HFFc6 (cell line): Measurements from ENCODE around the gene DEF6. TPM values are rescaled to one million over a fixed set of nuclear protein-coding genes. Genes with fewer than 3 reads are reported as not detected.

ENCODE experiments used
- DNase-seq: peaks from one replicate; pipeline ENCODE4 v3.0.0-alpha.2; 2018
- H3K27ac Mint-ChIP-seq: 2 replicates; pipeline ENCODE4 v1.8.0; 2020; ENCODE audit warnings: mild to moderate bottlenecking, mixed read lengths
- H3K27me3 Mint-ChIP-seq: 2 replicates; pipeline ENCODE4 v1.8.0; 2021; ENCODE audit warnings: mild to moderate bottlenecking, moderate library complexity, mixed read lengths; ENCODE audit not compliant: insufficient read depth
- H3K36me3 Mint-ChIP-seq: 2 replicates; pipeline ENCODE4 v1.8.0; 2021; ENCODE audit warnings: low read depth, mixed read lengths
- H3K4me1 Mint-ChIP-seq: 2 replicates; pipeline ENCODE4 v1.8.0; 2020; ENCODE audit warnings: low read depth, mixed read lengths
- H3K4me3 Mint-ChIP-seq: 2 replicates; pipeline ENCODE4 v1.8.0; 2020; ENCODE audit warnings: mild to moderate bottlenecking, moderate library complexity, mixed read lengths
- H3K9me3 Mint-ChIP-seq: 2 replicates; pipeline ENCODE4 v1.8.0; 2020; ENCODE audit warnings: mild to moderate bottlenecking, mixed read lengths
- total RNA-seq, 6 experiments: library from RNA; stranded (reverse); fragmentation: NEBNext Ultra II Directional; extraction: Animal tissue kit (Norgen Biotek cat#: 25700); gene quantifications; 2 replicates in 1 of 6; 3 replicates in 5 of 6; pipeline ENCODE4 v1.2.3, GENCODE V29; 2021
- TF ChIP-seq, protein P1 (sequence below): fragments of 200-600 bp; sonication (generic); IDR thresholded peaks from 2 replicates; pipeline ENCODE4 v1.5.0; 2021; ENCODE audit warnings: antibody characterized with exemption, mild to moderate bottlenecking

Gene DEF6
- total RNA-seq, 6 experiments from 2014 or later = 2.8 to 4.8 (median 3.6) TPM

DNA sequence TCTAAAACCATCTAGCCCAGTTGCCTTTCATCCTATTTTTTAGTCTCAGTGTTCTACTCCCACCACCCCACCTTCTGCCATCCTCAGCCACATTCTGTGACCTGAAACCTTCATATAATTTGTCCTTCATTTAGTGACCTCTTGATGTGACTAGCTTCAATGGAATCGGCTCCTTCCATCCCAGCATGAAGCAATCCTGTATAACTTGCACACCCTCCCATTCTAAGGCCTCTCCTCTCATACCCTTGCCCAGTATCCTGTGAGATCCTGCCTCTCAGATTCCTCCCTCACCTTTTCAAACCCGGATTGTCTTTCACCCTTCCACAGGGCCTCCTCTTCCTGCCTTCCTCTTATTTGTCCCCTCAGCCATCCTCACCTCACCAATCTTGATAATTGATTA lies 35.0 kb upstream of the DEF6 start:
- Mint-ChIP-seq H3K27me3 (no peaks in the 10 kb centered on the region), H3K4me1 (peaks cover 24% of the 10 kb centered on the region), H3K27ac (no peak overlapping the region), H3K36me3 (0 out of 2 replicates have a peak, but pooled peaks cover 4% of the 10 kb centered on the region), H3K9me3 (no peaks in the 10 kb centered on the region), H3K4me3 (no peak overlapping the region)
- TF ChIP-seq, protein P1, sequence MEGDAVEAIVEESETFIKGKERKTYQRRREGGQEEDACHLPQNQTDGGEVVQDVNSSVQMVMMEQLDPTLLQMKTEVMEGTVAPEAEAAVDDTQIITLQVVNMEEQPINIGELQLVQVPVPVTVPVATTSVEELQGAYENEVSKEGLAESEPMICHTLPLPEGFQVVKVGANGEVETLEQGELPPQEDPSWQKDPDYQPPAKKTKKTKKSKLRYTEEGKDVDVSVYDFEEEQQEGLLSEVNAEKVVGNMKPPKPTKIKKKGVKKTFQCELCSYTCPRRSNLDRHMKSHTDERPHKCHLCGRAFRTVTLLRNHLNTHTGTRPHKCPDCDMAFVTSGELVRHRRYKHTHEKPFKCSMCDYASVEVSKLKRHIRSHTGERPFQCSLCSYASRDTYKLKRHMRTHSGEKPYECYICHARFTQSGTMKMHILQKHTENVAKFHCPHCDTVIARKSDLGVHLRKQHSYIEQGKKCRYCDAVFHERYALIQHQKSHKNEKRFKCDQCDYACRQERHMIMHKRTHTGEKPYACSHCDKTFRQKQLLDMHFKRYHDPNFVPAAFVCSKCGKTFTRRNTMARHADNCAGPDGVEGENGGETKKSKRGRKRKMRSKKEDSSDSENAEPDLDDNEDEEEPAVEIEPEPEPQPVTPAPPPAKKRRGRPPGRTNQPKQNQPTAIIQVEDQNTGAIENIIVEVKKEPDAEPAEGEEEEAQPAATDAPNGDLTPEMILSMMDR = no peak
- no peak for DNase-seq

DNA sequence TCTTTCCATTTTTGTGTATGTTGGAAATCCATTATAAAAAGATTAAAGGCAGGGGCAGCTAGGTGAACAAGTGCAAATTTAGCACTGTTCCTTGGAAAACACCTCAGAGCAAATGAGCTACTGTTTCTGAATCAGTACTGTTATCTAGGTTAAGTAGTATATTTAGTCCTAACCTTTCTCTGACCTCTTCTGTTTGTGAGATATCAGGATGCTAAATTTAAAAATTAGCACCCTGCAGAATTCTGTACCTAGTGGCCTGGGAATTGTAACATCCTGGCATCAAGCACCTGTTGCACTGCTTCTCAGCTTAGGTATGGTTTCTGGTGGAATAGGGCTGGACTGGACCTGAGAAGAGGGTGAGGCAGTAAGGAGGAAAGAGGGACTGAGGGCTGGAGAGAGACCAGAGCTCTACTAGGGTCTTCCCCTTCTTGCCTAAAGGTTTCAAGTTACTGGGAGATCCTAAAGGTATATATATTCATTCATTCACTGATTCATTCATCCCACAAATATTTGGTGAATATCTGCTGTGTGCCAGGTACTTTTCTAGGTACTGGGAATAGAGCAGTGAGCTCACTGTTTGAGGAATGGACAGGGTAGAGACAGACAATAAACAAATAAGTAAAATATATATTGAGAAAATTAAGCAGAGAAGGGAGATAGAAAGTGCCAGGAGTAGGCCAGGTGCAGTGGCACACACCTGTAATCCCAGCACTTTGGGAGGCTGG lies 32.9 kb upstream of the DEF6 start:
- 0 out of 2 replicates have a peak, but pooled peaks cover 4% of the 10 kb centered on the region for H3K36me3 Mint-ChIP-seq
- H3K4me1 Mint-ChIP-seq = peaks cover 30% of the 10 kb centered on the region
- no peak overlapping the region for H3K27ac Mint-ChIP-seq

DNA sequence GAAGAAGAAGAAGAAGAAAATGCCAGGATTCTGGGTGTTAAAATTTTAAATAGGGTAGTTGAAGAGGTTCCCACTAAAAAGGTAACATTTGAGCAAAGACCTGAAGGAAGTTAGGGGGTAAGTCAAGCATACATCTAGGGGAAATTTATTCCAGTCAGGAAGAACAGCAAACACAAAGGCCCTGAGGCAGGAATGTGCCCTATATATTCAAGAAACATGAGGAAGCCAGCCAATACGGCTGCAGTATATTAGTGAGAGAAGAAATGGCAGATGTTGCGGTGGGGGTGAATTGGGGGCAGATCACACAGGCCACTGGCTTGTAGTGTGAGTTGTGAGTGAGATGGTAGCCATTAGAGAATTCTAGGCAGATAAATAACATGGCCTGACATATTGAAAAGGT lies 32.1 kb upstream of the DEF6 start:
- Mint-ChIP-seq H3K4me3 (no peak overlapping the region), H3K27ac (no peak overlapping the region), H3K36me3 (no peaks in the 10 kb centered on the region; the same call in 1 of the 2 replicates), H3K4me1 (peaks cover 25% of the 10 kb centered on the region), H3K27me3 (no peaks in the 10 kb centered on the region), H3K9me3 (no peaks in the 10 kb centered on the region)
- DNase-seq = no peak
- TF ChIP-seq, protein P1 = no peak

More for the DNA sequence above, 32.9 kb upstream of the DEF6 start:
- Mint-ChIP-seq H3K27me3 (no peaks in the 10 kb centered on the region), H3K4me3 (no peak overlapping the region), H3K9me3 (no peaks in the 10 kb centered on the region)
- TF ChIP-seq, protein P1 = no peak
- DNase-seq = no peak

DNA sequence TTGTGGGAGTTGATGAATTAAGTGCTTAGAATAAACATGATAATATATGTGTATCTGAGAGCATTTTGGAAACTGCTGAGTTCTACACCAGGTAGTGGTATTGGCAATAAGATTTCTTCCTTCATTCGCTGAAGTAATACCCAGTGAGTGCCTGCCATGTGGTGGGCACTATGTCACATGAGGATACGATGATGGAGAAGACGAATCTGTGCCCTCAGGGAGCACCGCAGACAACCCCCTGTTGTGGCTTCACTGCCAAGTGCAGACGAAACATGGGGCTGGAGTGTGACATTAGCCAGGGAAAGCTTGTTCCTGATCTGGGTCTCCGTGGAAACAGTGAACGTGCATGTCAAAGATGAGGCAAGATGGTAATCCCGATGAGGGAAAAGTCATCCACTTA lies 30.2 kb upstream of the DEF6 start:
- no peak for DNase-seq
- H3K4me3 Mint-ChIP-seq = no peak overlapping the region
- no peaks in the 10 kb centered on the region for H3K27me3 Mint-ChIP-seq

DNA sequence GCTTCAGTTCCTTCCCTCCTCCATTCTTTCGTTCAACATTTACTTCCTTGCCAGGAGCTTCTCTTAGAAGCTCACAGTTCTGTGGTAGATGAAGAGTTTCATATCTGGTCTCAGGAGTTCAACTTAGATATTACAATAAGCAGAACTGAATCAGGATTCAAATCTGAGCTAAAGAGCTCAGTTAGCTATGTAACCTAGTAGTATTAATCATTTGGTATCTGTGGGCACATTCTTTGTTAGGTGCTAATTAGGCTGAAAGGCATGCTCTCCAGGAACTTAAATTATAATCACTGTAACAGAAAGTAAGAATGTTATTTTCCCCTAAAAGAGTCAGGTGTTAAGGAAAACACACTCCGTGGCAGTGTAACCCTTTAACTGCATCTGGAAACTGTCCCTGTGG lies 29.7 kb upstream of the DEF6 start:
- H3K9me3 Mint-ChIP-seq = no peaks in the 10 kb centered on the region
- no peak overlapping the region for H3K4me3 Mint-ChIP-seq
- H3K27ac Mint-ChIP-seq = no peak overlapping the region
- TF ChIP-seq, protein P1 = no peak
- DNase-seq = no peak
- no peaks in the 10 kb centered on the region; the same call in 1 of the 2 replicates for H3K36me3 Mint-ChIP-seq
- H3K27me3 Mint-ChIP-seq = no peaks in the 10 kb centered on the region
- H3K4me1 Mint-ChIP-seq = peaks cover 11% of the 10 kb centered on the region

More for the DNA sequence above, 30.2 kb upstream of the DEF6 start:
- no peaks in the 10 kb centered on the region; the same call in 1 of the 2 replicates for H3K36me3 Mint-ChIP-seq
- TF ChIP-seq, protein P1 = no peak
- H3K27ac Mint-ChIP-seq = no peak overlapping the region
- no peaks in the 10 kb centered on the region for H3K9me3 Mint-ChIP-seq
- H3K4me1 Mint-ChIP-seq = peaks cover 16% of the 10 kb centered on the region
